Spleen (tissue), 11 donors: ENCODE results near the gene RTN4R. TPM values are rescaled to one million over a fixed set of nuclear protein-coding genes. Genes with fewer than 3 reads are reported as not detected.

Source experiments
- DNase-seq: peaks from one replicate; pipeline ENCODE4 v3.0.0-alpha.2; 2020
- H3K27ac ChIP-seq, 8 donors: fragments of 200-600 bp; sonication (generic) in 7 of 8; 1 replicate in 4 of 8; 2 replicates in 4 of 8; pipeline versions ENCODE4 v1.5.0 to v1.8.0; 2016 to 2021; ENCODE audit warnings: inconsistent platforms in 4 of 8, mild to moderate bottlenecking in 4 of 8, moderate library complexity in 1 of 8
- H3K27me3 ChIP-seq, 7 donors: fragments of 200-600 bp; sonication (generic) in 6 of 7; replicated peaks in 1 of 7; 1 replicate in 4 of 7; 2 replicates in 3 of 7; pipeline versions ENCODE4 v1.5.0 to v1.8.0; 2016 to 2021; ENCODE audit warnings: inconsistent platforms in 3 of 7, mild to moderate bottlenecking in 1 of 7
- H3K36me3 ChIP-seq, 6 donors: fragments of 200-600 bp; sonication (generic) in 5 of 6; 1 replicate in 4 of 6; 2 replicates in 2 of 6; pipeline versions ENCODE4 v1.5.0 to v1.8.0; 2016 to 2021; ENCODE audit warnings: inconsistent platforms in 2 of 6
- H3K4me1 ChIP-seq, 6 donors: fragments of 200-600 bp; sonication (generic) in 5 of 6; 1 replicate in 3 of 6; 2 replicates in 3 of 6; pipeline versions ENCODE4 v1.5.0 to v1.8.0; 2016 to 2021; ENCODE audit warnings: inconsistent platforms in 3 of 6
- H3K4me3 ChIP-seq, 8 donors: fragments of 200-600 bp; sonication (generic) in 7 of 8; 1 replicate in 4 of 8; 2 replicates in 4 of 8; pipeline versions ENCODE4 v1.5.0 to v1.8.0; 2016 to 2021; ENCODE audit warnings: inconsistent platforms in 4 of 8, mild to moderate bottlenecking in 4 of 8, moderate library complexity in 2 of 8
- H3K9me3 ChIP-seq, 8 donors: fragments of 200-600 bp; sonication (generic) in 7 of 8; 1 replicate in 4 of 8; 2 replicates in 4 of 8; pipeline versions ENCODE4 v1.5.0 to v1.8.0; 2016 to 2021; ENCODE audit warnings: inconsistent platforms in 4 of 8
- POLR2A ChIP-seq, 3 donors: fragments of 450-650 bp; IDR thresholded peaks; one replicate each; pipeline ENCODE4 v1.5.1; 2017; ENCODE audit warnings: antibody characterized with exemption in 3 of 3, mild to moderate bottlenecking in 1 of 3
- POLR2AphosphoS5 ChIP-seq, 3 donors: sonication (generic); formaldehyde crosslinking; IDR thresholded peaks; one replicate each; pipeline ENCODE4 v1.5.1; 2017; ENCODE audit warnings: antibody characterized with exemption in 3 of 3
- WGBS, 5 donors: extraction: QIAGEN DNeasy Blood & Tissue Kit in 3 of 5; methylation state at CpG; one replicate each; pipeline versions ENCODE4 v1.1.5 to v1.1.7; 2013 to 2018; 5-methylcytosine and 5-hydroxymethylcytosine counted together
- intact Hi-C: fragments of 100-400 bp; cut with DNase I; formaldehyde crosslinking; loops from one replicate; pipeline ENCODE4 v1.15.0; 2023; ENCODE audit warnings: low total_unique reads
- polyA plus RNA-seq, 3 donors: library from polyadenylated mRNA; stranded (reverse); fragments of 200-250 nt; gene quantifications; one replicate each; pipeline ENCODE4 v1.2.1, GENCODE V29; 2013
- total RNA-seq, 7 donors: library from RNA; depleted of rRNA in 3 of 7; stranded (reverse); fragments of >200 nt in 3 of 7; fragmentation: NEBNext Ultra II Directional in 4 of 7; extraction: Animal tissue kit (Norgen Biotek cat#: 25700) in 4 of 7; gene quantifications; one replicate each; pipeline versions ENCODE4 v1.1.0 to v1.2.1, GENCODE V29; 2016 to 2021
- TF ChIP-seq, protein P1 (sequence below), 11 experiments: fragments of 200-600 bp in 7 of 11; fragments of 450-650 bp in 4 of 11; sonication (generic) in 4 of 11; IDR thresholded peaks in 8 of 11; conservative IDR thresholded peaks in 3 of 11; 1 replicate in 7 of 11; 2 replicates in 4 of 11; pipeline versions ENCODE4 v1.4.0 to v1.8.0; 2016 to 2021; ENCODE audit warnings: antibody characterized with exemption in 11 of 11, inconsistent platforms in 4 of 11, mild to moderate bottlenecking in 1 of 11
- donor health status: healthy with polysubstance abuse.
- donor health status: DM: no; HTN: no; CAD: no; lungs with moderate emphysema.
- donor health status: DM: no; HTN: no; CAD: no.
- donor health status: Bipolar disorder and iron deficiency.
- donor health status: healthy.
- donor health status: DM: no; HTN: no; CAD: no.
- donor health status: DM: yes; HTN: yes; CAD: no.

The RTN4R gene
- total and polyA plus RNA-seq, 10 donors: 1.5 to 11.8 (median 6.1) TPM

DNA sequence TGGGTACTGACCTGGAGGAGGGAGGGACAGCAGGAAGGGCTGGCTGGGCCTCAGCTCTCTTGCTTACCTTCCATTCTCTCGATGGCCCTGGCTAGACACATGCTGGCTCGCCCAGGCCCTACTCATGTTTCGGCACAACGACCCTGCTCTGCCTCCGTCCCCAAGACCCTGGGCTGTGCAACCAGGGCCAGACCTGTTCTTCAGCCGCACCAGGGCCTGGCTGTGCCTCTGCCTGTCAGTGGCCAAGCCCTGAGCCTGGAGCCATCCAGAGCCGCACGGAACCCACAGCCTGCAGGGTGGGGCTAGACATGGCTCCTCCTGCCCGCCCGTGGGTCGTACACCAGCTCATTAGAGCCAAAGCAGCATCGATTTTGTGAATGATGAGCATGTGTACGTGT lies 47.5 kb downstream of the RTN4R start:
- Histone ChIP-seq H3K4me3 (no peak overlapping the region), H3K27me3 (no peaks in the 10 kb centered on the region), H3K36me3 (no peaks in the 10 kb centered on the region), H3K9me3 (peaks cover 0 to 6% (median 0%) of the 10 kb centered on the region in 8 donors), H3K4me1 (peaks cover 0 to 4% (median 0%) of the 10 kb centered on the region in 6 donors), H3K27ac (no peak overlapping the region)
- TF ChIP-seq POLR2AphosphoS5 (IDR thresholded peaks at IDR 0.05) (no peak), POLR2A (IDR thresholded peaks at IDR 0.05) (no peak)
- TF ChIP-seq, protein P1, sequence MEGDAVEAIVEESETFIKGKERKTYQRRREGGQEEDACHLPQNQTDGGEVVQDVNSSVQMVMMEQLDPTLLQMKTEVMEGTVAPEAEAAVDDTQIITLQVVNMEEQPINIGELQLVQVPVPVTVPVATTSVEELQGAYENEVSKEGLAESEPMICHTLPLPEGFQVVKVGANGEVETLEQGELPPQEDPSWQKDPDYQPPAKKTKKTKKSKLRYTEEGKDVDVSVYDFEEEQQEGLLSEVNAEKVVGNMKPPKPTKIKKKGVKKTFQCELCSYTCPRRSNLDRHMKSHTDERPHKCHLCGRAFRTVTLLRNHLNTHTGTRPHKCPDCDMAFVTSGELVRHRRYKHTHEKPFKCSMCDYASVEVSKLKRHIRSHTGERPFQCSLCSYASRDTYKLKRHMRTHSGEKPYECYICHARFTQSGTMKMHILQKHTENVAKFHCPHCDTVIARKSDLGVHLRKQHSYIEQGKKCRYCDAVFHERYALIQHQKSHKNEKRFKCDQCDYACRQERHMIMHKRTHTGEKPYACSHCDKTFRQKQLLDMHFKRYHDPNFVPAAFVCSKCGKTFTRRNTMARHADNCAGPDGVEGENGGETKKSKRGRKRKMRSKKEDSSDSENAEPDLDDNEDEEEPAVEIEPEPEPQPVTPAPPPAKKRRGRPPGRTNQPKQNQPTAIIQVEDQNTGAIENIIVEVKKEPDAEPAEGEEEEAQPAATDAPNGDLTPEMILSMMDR (IDR thresholded peaks at IDR 0.05 in 8 of 11, conservative IDR thresholded peaks at IDR 0.05 in 3 of 11): no peak
- intact Hi-C loops: no loop called here
- 86 to 95% (median 92%) methylated on average over 12 to 13 of the region's 13 CpGs for WGBS, 5 donors
- no peak for DNase-seq

DNA sequence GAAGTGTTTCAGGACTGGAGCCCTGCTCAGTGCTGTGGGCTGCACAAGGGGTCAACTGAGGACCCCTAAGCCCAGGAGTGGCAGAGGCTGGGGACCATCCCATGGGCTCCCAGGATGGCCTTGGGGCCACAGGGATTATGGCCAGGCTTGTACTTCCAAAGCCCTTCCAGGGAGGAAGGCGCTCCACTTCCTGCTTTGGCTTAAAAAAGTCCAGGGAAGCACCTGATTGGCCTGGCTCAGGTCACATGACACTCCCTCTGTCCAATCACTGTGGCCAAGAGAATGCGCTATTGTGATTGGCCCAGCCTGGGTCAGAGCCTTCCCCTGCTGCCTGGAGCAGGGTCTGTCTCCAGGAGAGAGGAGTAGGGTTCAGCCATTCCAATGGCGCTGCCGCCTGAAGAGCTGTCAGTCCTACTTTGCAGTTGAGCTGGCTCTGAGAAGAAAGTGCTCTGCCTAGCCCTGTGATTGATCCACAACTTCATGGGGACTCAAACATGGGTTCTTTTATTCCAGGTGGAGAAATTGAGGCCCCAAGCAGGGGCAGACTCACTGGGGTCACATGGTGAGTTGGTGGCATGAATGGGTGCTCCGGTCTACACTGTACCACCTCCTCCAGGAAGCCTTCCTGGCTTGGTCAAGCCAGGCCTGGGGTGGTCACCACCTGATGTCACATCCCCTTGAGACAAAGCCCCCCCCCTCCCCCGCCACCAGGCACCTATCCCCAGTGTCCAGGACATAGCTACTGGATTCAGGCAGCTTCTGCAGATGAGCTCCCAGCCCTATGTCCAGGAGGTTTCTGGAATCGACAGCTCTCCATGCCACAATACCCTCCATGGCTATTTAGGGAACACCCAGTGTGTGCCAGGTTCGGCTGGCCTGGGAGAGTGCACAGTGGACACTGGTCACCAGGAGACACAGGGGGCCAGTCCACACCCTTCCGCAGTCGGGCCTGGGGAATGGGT lies 48.2 kb downstream of the RTN4R start:
- TF ChIP-seq POLR2A (IDR thresholded peaks at IDR 0.05) (no peak), POLR2AphosphoS5 (IDR thresholded peaks at IDR 0.05) (no peak)
- TF ChIP-seq, protein P1 (IDR thresholded peaks at IDR 0.05 in 8 of 11, conservative IDR thresholded peaks at IDR 0.05 in 3 of 11): no peak
- peaks cover 0 to 6% (median 0%) of the 10 kb centered on the region in 8 donors for H3K9me3 ChIP-seq
- peaks cover 0 to 4% (median 0%) of the 10 kb centered on the region in 6 donors for H3K4me1 ChIP-seq
- WGBS, 5 donors: 94 to 96% (median 95%) methylated on average over 5 to 10 of the region's 10 CpGs
- intact Hi-C loops: no loop called here
- H3K36me3 ChIP-seq: no peaks in the 10 kb centered on the region
- DNase-seq: no peak
- H3K27me3 ChIP-seq: no peaks in the 10 kb centered on the region
- H3K27ac ChIP-seq: no peak overlapping the region
- H3K4me3 ChIP-seq: no peak overlapping the region

DNA sequence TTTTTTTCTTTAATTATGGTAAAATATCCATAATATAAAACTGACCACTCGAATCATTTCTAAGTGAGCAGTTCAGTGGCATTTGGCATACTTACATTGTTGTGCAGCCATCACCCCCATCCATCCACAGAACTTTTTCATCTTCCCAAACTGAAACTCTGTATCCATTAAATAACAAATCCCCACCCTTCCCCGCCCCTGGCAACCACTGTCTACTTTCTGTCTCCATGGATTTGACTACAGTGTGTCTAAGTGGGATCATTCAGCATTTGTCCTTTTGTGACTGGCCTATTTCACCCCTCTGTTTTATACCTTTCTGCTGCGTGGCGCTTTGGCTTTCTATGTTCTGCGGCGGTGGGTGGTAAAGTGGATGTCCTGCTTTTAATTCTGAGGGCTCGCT lies 49.1 kb downstream of the RTN4R start:
- TF ChIP-seq, protein P1 (IDR thresholded peaks at IDR 0.05 in 8 of 11, conservative IDR thresholded peaks at IDR 0.05 in 3 of 11): no peak
- no peak for TF ChIP-seq POLR2AphosphoS5 (IDR thresholded peaks at IDR 0.05)
- no peak for TF ChIP-seq POLR2A (IDR thresholded peaks at IDR 0.05)
- 91 to 96% (median 94%) methylated on average over 7 of the region's 7 CpGs for WGBS, 5 donors

DNA sequence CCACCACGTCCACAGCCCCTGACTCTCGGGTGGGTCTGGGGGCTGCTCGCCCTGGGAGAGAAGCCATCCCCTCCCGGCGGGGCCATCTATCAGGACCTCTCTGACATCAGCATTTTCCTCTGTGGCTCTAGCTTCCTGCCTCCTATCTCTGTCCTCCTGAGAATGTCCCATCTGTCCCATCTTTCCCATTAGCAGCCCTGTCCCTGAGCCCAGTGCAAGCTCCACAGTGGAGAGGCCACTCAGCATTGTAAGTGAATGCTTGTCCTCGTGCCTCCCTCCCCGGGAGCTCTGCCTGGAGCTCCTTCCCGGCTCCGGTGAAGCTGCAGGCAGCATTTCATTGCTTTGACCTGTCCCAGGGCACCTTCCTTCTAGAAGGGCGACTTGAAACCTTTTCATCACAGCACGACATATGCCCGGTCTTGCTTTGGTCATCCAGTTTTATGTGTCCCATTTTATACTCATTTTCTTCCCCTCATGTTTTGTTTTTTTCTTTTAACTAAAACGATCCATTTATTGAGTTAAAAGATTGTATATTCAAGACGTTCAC lies 49.7 kb downstream of the RTN4R start:
- 65 to 85% (median 75%) methylated on average over 14 of the region's 14 CpGs for WGBS, 5 donors
- DNase-seq: no peak
- TF ChIP-seq, protein P1 (IDR thresholded peaks at IDR 0.05 in 8 of 11, conservative IDR thresholded peaks at IDR 0.05 in 3 of 11): no peak
- TF ChIP-seq POLR2A (IDR thresholded peaks at IDR 0.05) (no peak), POLR2AphosphoS5 (IDR thresholded peaks at IDR 0.05) (no peak)
- Histone ChIP-seq H3K9me3 (peaks cover 0 to 6% (median 0%) of the 10 kb centered on the region in 8 donors), H3K4me3 (no peak overlapping the region), H3K36me3 (no peaks in the 10 kb centered on the region), H3K4me1 (peaks cover 0 to 8% (median 6%) of the 10 kb centered on the region in 6 donors), H3K27ac (no peak overlapping the region), H3K27me3 (no peaks in the 10 kb centered on the region)
- intact Hi-C loops: no loop called here

More for the DNA sequence above, 49.1 kb downstream of the RTN4R start:
- no peak overlapping the region for H3K4me3 ChIP-seq
- peaks cover 0 to 6% (median 0%) of the 10 kb centered on the region in 8 donors for H3K9me3 ChIP-seq
- no peaks in the 10 kb centered on the region for H3K36me3 ChIP-seq
- H3K27me3 ChIP-seq: no peaks in the 10 kb centered on the region
- no peak for DNase-seq
- no peak overlapping the region for H3K27ac ChIP-seq
- H3K4me1 ChIP-seq: peaks cover 0 to 2% (median under 1%) of the 10 kb centered on the region in 6 donors
- intact Hi-C loops: no loop called here
